ENCODE measurements around the gene MROH2B. TPM values are rescaled to one million over a fixed set of nuclear protein-coding genes. Genes with fewer than 3 reads are reported as not detected.

The MROH2B gene
- total and polyA plus RNA-seq, 2 donors (not counting 3 experiments of a cell fraction or from before 2014, with no cell fraction given) = not detected

DNA sequence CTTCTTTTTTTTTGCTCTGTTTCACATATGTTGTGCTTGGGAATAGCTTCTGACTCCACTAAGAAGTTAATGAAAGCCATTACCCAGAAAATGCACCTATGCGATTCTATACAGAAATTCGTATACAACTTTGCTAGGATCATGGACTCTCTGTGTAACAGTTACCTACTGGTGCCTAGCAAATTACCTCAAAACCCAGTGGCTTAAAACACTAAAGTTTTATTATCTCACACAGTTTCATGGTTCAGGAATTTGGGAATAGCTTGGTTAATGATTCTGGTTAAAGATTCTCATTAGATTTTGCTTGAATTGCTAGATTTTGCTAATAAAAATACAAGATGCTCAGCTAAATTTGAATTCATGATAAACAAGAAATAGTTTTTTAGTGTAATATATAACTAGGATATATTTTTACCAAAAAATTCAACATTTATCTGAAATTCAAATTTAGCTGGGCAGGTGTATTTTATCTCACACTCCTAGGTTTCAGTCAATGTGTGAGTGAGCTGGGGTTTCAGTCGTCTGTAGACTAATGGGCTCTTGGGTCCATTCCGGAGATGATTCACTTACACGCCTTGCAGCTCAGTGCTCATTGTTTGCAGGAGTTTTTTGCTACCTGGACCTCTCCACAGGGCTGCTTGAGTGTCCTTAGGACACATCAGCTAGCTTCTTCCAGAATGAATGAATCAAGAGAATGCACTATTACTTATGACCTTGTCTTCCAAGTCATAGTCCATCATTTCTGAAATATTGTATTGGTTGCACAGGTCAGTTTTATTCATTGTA, 75.1 kb downstream of the MROH2B start:
- intact Hi-C loops (cut with micrococcal nuclease) = no loop called here
- H2AFZ ChIP-seq (ENCODE audit: low read depth, low read length) = no peak overlapping the region
- FAIRE-seq = no peak

More for the DNA sequence above, 75.1 kb downstream of the MROH2B start:
- Histone ChIP-seq H3K9me1 (replicated peaks; ENCODE audit: control insufficient read depth, extremely low read depth, insufficient read depth, low read length) (no peaks in the 10 kb centered on the region), H3K4me3 (replicated peaks in 1 of 3; ENCODE audit: insufficient read depth in 1 of 3, low read depth in 1 of 3, low read length in 3 of 3) (no peak overlapping the region), H3K4me2 (ENCODE audit: insufficient read depth, low read length) (no peak overlapping the region), H3K9me3 (replicated peaks; ENCODE audit: control insufficient read depth, insufficient read depth, low read length) (no peaks in the 10 kb centered on the region), H3K27me3 (ENCODE audit: control insufficient read depth in 2 of 2, insufficient read depth in 2 of 2, low read length in 2 of 2) (no peaks in the 10 kb centered on the region), H3K36me3 (ENCODE audit: control insufficient read depth in 2 of 2, extremely low read depth in 1 of 2, insufficient read depth in 2 of 2, low read length in 2 of 2) (no peaks in the 10 kb centered on the region), H3K27ac (ENCODE audit: insufficient read depth, low read depth, low read length) (no peak overlapping the region), H3K9ac (replicated peaks; ENCODE audit: extremely low read depth, insufficient read depth, low read length) (no peak overlapping the region), H3K79me2 (ENCODE audit: control insufficient read depth, insufficient read depth, low read length) (no peaks in the 10 kb centered on the region), H3K4me1 (ENCODE audit: control insufficient read depth, extremely low read depth, insufficient read depth, low read length) (no peaks in the 10 kb centered on the region), H4K20me1 (replicated peaks; ENCODE audit: control insufficient read depth, extremely low read depth, insufficient read depth, low read length) (no peaks in the 10 kb centered on the region)
- dilution Hi-C loops (cut with MboI; ENCODE audit: extremely low pct_ligation_motif_present, low sequenced_read_pairs) = no loop called here
- no peak for DNase-seq (ENCODE audit: low read depth, low spot score)
- no peak for TF ChIP-seq EZH2 (IDR thresholded peaks at IDR 0.05; ENCODE audit: borderline replicate concordance, low read depth, low read length, severe bottlenecking)
- no peak for TF ChIP-seq FOS (IDR thresholded peaks at IDR 0.05; ENCODE audit: borderline replicate concordance, insufficient read depth, low read length)
- no peak for TF ChIP-seq GATA2 (IDR thresholded peaks at IDR 0.05; ENCODE audit: insufficient read depth, insufficient read length, low read depth, low read length)
- TF ChIP-seq, protein P1, sequence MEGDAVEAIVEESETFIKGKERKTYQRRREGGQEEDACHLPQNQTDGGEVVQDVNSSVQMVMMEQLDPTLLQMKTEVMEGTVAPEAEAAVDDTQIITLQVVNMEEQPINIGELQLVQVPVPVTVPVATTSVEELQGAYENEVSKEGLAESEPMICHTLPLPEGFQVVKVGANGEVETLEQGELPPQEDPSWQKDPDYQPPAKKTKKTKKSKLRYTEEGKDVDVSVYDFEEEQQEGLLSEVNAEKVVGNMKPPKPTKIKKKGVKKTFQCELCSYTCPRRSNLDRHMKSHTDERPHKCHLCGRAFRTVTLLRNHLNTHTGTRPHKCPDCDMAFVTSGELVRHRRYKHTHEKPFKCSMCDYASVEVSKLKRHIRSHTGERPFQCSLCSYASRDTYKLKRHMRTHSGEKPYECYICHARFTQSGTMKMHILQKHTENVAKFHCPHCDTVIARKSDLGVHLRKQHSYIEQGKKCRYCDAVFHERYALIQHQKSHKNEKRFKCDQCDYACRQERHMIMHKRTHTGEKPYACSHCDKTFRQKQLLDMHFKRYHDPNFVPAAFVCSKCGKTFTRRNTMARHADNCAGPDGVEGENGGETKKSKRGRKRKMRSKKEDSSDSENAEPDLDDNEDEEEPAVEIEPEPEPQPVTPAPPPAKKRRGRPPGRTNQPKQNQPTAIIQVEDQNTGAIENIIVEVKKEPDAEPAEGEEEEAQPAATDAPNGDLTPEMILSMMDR (IDR thresholded peaks at IDR 0.05; ENCODE audit: extremely low read depth in 1 of 2, insufficient read depth in 1 of 2, low read depth in 1 of 2, low read length in 2 of 2) = no peak
- TF ChIP-seq POLR2AphosphoS5 (IDR thresholded peaks at IDR 0.05; ENCODE audit: insufficient read depth, low read depth, low read length) = no peak
- no peak for TF ChIP-seq JUN (IDR thresholded peaks at IDR 0.05; ENCODE audit: borderline replicate concordance, insufficient read depth, insufficient read length, low read depth)
- TF ChIP-seq POLR2A (IDR thresholded peaks at IDR 0.05; ENCODE audit: low read depth, low read length) = no peak
- TF ChIP-seq, protein P2, sequence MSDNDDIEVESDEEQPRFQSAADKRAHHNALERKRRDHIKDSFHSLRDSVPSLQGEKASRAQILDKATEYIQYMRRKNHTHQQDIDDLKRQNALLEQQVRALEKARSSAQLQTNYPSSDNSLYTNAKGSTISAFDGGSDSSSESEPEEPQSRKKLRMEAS (IDR thresholded peaks at IDR 0.05; ENCODE audit: insufficient read depth, insufficient read length) = no peak
- no peak for TF ChIP-seq MYC (IDR thresholded peaks at IDR 0.05; ENCODE audit: low read depth, low read length)
- CTCF ChIA-PET = no interaction called here
- no TSS peak for BruUV-seq (replicated peaks)
- POLR2A ChIA-PET = no interaction called here
